SK-N-SH (cell line): ENCODE measurements around the gene TAOK3. TPM values are rescaled to one million over a fixed set of nuclear protein-coding genes. Genes with fewer than 3 reads are reported as not detected.

Experiments used
- CTCF ChIA-PET: fragments of 300-600, 350-600 bp; formaldehyde crosslinking; extraction: SDS; loops from one replicate; lab custom pipeline; 2021; lab: Yijun Ruan, JAX
- POLR2A ChIA-PET: fragments of 350-600 bp; sonication (Branson Sonifier 250); formaldehyde crosslinking; extraction: SDS; loops from one replicate; lab custom pipeline; 2020; ENCODE audit warnings: antibody characterized with exemption, inconsistent platforms; lab: Yijun Ruan, JAX
- DNase-seq: peaks from one replicate; pipeline ENCODE4 v3.0.0; 2012
- H2AFZ ChIP-seq: fragments of 200-600 bp; sonication (generic); 2 replicates; pipeline ENCODE4 v1.8.1; 2016; ENCODE audit warnings: antibody characterized with exemption, mild to moderate bottlenecking, low read depth
- H3F3A ChIP-seq: fragments of 200-600 bp; sonication (generic); replicated peaks from 2 replicates; pipeline ENCODE3; 2016; ENCODE audit warnings: antibody characterized with exemption, mild to moderate bottlenecking; ENCODE audit not compliant: insufficient read depth
- H3K27ac ChIP-seq, 2 experiments: fragments of 200-500 bp in 1 of 2; fragments of 200-600 bp in 1 of 2; sonication (Bioruptor generic) in 1 of 2; sonication (generic), shearing (Covaris generic) in 1 of 2; 2 replicates each; pipeline versions ENCODE4 v1.5.1 to v1.6.1; 2014 to 2016; ENCODE audit warnings: low read depth in 2 of 2, inconsistent platforms in 1 of 2, low read length in 1 of 2, mild to moderate bottlenecking in 1 of 2, mixed read lengths in 1 of 2
- H3K27me3 ChIP-seq: fragments of 200-600 bp; sonication (generic), shearing (Covaris generic); 2 replicates; pipeline ENCODE4 v1.6.1; 2016; ENCODE audit warnings: mixed run types; ENCODE audit not compliant: insufficient read depth
- H3K36me3 ChIP-seq, 2 experiments: fragments of 200-500 bp in 1 of 2; fragments of 200-600 bp in 1 of 2; sonication (Bioruptor generic) in 1 of 2; sonication (generic) in 1 of 2; replicated peaks in 1 of 2; 2 replicates each; pipeline versions ENCODE3 to v1.5.1; 2014 to 2016; ENCODE audit warnings: low read length in 1 of 2, mild to moderate bottlenecking in 1 of 2; ENCODE audit not compliant: insufficient read depth in 2 of 2, control insufficient read depth in 1 of 2
- H3K4me1 ChIP-seq, 2 experiments: fragments of 200-500 bp in 1 of 2; fragments of 200-600 bp in 1 of 2; sonication (Bioruptor generic) in 1 of 2; sonication (generic), shearing (Covaris generic) in 1 of 2; 2 replicates each; pipeline versions ENCODE4 v1.5.1 to v1.6.1; 2014 to 2016; ENCODE audit warnings: low read depth in 1 of 2, low read length in 1 of 2, mixed run types in 1 of 2; ENCODE audit not compliant: insufficient read depth in 2 of 2, control insufficient read depth in 1 of 2
- H3K4me2 ChIP-seq: fragments of 200-600 bp; sonication (generic), shearing (Covaris generic); 2 replicates; pipeline ENCODE4 v1.6.1; 2017; ENCODE audit warnings: mixed run types
- H3K4me3 ChIP-seq, 2 experiments: fragments of 200-500 bp in 1 of 2; fragments of 200-600 bp in 1 of 2; sonication (Bioruptor generic) in 1 of 2; sonication (generic), shearing (Covaris generic) in 1 of 2; 2 replicates each; pipeline versions ENCODE4 v1.5.1 to v1.8.1; 2014 to 2016; ENCODE audit warnings: low read depth in 2 of 2, inconsistent platforms in 1 of 2, low read length in 1 of 2, mild to moderate bottlenecking in 1 of 2, mixed read lengths in 1 of 2, moderate library complexity in 1 of 2
- H3K79me2 ChIP-seq: fragments of 200-600 bp; sonication (generic); 2 replicates; pipeline ENCODE4 v1.8.1; 2017; ENCODE audit warnings: mild to moderate bottlenecking; ENCODE audit not compliant: insufficient read depth
- H3K9ac ChIP-seq: fragments of 200-600 bp; sonication (generic); 2 replicates; pipeline ENCODE4 v1.6.1; 2017; ENCODE audit warnings: mixed run types
- H3K9me2 ChIP-seq: fragments of 200-600 bp; sonication (generic); 2 replicates; pipeline ENCODE4 v1.6.1; 2017; ENCODE audit warnings: mixed run types
- H3K9me3 ChIP-seq: fragments of 200-600 bp; sonication (generic); 2 replicates; pipeline ENCODE4 v1.6.1; 2017; ENCODE audit warnings: mixed run types, mild to moderate bottlenecking, moderate library complexity
- H4K20me1 ChIP-seq: fragments of 200-600 bp; sonication (generic); 2 replicates; pipeline ENCODE4 v1.6.1; 2017; ENCODE audit warnings: mild to moderate bottlenecking, mixed run types; ENCODE audit not compliant: insufficient read depth
- EP300 ChIP-seq, 2 experiments: IDR thresholded peaks; 2 replicates each; pipeline versions ENCODE4 v1.4.0 to v1.6.1; 2012; ENCODE audit warnings: borderline replicate concordance in 1 of 2, low read depth in 1 of 2, low read length in 1 of 2
- EZH2phosphoT487 ChIP-seq: fragments of 200-600 bp; sonication (generic); IDR thresholded peaks from 2 replicates; pipeline ENCODE4 v1.6.1; 2017; ENCODE audit warnings: low read depth, mixed run types, mild to moderate bottlenecking, antibody characterized with exemption, moderate library complexity, borderline replicate concordance
- GABPA ChIP-seq: IDR thresholded peaks from 2 replicates; pipeline ENCODE4 v1.4.0; 2012; ENCODE audit warnings: low read depth, mild to moderate bottlenecking
- JUND ChIP-seq: IDR thresholded peaks from 2 replicates; pipeline ENCODE4 v1.4.0; 2012
- MXI1 ChIP-seq: IDR thresholded peaks from 2 replicates; pipeline ENCODE4 v1.6.1; 2012; ENCODE audit warnings: mild to moderate bottlenecking, low read depth, low read length, improper control_type of control experiment
- NFIC ChIP-seq: IDR thresholded peaks from 2 replicates; pipeline ENCODE4 v1.4.0; 2012; ENCODE audit warnings: borderline replicate concordance
- NRF1 ChIP-seq: IDR thresholded peaks from 2 replicates; pipeline ENCODE4 v1.6.1; 2012; ENCODE audit warnings: low read depth, mild to moderate bottlenecking, low read length
- REST ChIP-seq: IDR thresholded peaks from 2 replicates; pipeline ENCODE4 v1.6.1; 2012; ENCODE audit warnings: mild to moderate bottlenecking, low read depth, low read length, moderate library complexity
- SIN3A ChIP-seq: IDR thresholded peaks from 2 replicates; pipeline ENCODE4 v1.6.1; 2012; ENCODE audit warnings: low read depth, mild to moderate bottlenecking, low read length, moderate library complexity, borderline replicate concordance
- SMC3 ChIP-seq: IDR thresholded peaks from 2 replicates; pipeline ENCODE4 v1.6.1; 2012; ENCODE audit warnings: low read depth, low read length, improper control_type of control experiment
- TAF1 ChIP-seq: IDR thresholded peaks from 2 replicates; pipeline ENCODE4 v1.6.1; 2012; ENCODE audit warnings: low read depth, mild to moderate bottlenecking, low read length, moderate library complexity, borderline replicate concordance
- USF1 ChIP-seq: IDR thresholded peaks from 2 replicates; pipeline ENCODE4 v1.4.0; 2012; ENCODE audit warnings: low read depth, borderline replicate concordance
- WGBS: methylation state at CpG from one replicate; pipeline ENCODE4 v1.1.6; 2017; ENCODE audit warnings: low lambda C conversion rate; 5-methylcytosine and 5-hydroxymethylcytosine counted together
- polyA plus RNA-seq, 3 experiments: library from polyadenylated mRNA; depleted of rRNA; stranded (reverse); fragments of >200 nt; gene quantifications; 2 replicates each; pipeline ENCODE4 v1.2.3, GENCODE V29; 2012

TAOK3 gene
- polyA plus RNA-seq, 1 of the 3 experiments (the other 2 are of a cell fraction), result 18.1 TPM

- TF ChIP-seq USF1 (no peak), JUND (no peak), SIN3A (no peak), EP300 (IDR thresholded peaks at IDR 0.05; ENCODE audit: borderline replicate concordance in 1 of 2, low read depth in 1 of 2, low read length in 1 of 2) (no peak), TAF1 (no peak), NFIC (no peak), EZH2phosphoT487 (no peak)
- TF ChIP-seq, all 33 proteins: peak for 0
Observed at GRCh38 chr12:118127867-118128266, 244.8 kb downstream of the TAOK3 start (continued).

- no peak for TF ChIP-seq MXI1
- TF ChIP-seq SMC3, result no peak
- TF ChIP-seq GABPA, result no peak
- Histone ChIP-seq H3K4me3 (no peak overlapping the region), H3K4me1 (no peaks in the 10 kb centered on the region), H3K27me3 (no peaks in the 10 kb centered on the region), H2AFZ (no peak overlapping the region), H3K9me2 (no peaks in the 10 kb centered on the region), H3F3A (peaks cover 3% of the 10 kb centered on the region), H3K36me3 (no peaks in the 10 kb centered on the region), H3K27ac (no peak overlapping the region), H3K9me3 (no peaks in the 10 kb centered on the region), H3K4me2 (no peak overlapping the region), H4K20me1 (no peaks in the 10 kb centered on the region), H3K79me2 (peaks cover 2% of the 10 kb centered on the region; the same call in 1 of the 2 replicates), H3K9ac (no peak overlapping the region)
- ChIA-PET CTCF (no interaction called here), POLR2A (no interaction called here)
- no peak for DNase-seq
- WGBS, result 94% methylated on average over 5 of the region's 13 CpGs
Observed at GRCh38 chr12:118126119-118126757, 246.5 kb downstream of the TAOK3 start.

- no peak for DNase-seq
- 92% methylated on average over 4 of the region's 4 CpGs for WGBS
- peaks cover 4% of the 10 kb centered on the region for H3F3A ChIP-seq
- POLR2A ChIA-PET, result no interaction called here
- H4K20me1 ChIP-seq, result no peaks in the 10 kb centered on the region
- no peaks in the 10 kb centered on the region for H3K27me3 ChIP-seq
- no peaks in the 10 kb centered on the region for H3K4me1 ChIP-seq
- H3K9me2 ChIP-seq, result no peaks in the 10 kb centered on the region
- H3K9me3 ChIP-seq, result no peaks in the 10 kb centered on the region
- TF ChIP-seq NRF1 (no peak), REST (no peak)
- H3K4me3 ChIP-seq, result no peak overlapping the region
- no peak overlapping the region for H2AFZ ChIP-seq
- no peaks in the 10 kb centered on the region for H3K36me3 ChIP-seq
- no peak overlapping the region for H3K27ac ChIP-seq
- H3K79me2 ChIP-seq, result peaks cover 2% of the 10 kb centered on the region; the same call in 1 of the 2 replicates
- H3K9ac ChIP-seq, result no peak overlapping the region
- H3K4me2 ChIP-seq, result no peak overlapping the region
- CTCF ChIA-PET, result no interaction called here
Observed at GRCh38 chr12:118125743-118126118, 247.0 kb downstream of the TAOK3 start.
